NCI-H1417 (cell line): Measurements from ENCODE around the gene HSP90AB1.

ENCODE experiments used
- DNase-seq, 3 experiments: peaks; one replicate each; lab custom pipeline; 2025; lab: John Stamatoyannopoulos, UW

Gene HSP90AB1

DNA sequence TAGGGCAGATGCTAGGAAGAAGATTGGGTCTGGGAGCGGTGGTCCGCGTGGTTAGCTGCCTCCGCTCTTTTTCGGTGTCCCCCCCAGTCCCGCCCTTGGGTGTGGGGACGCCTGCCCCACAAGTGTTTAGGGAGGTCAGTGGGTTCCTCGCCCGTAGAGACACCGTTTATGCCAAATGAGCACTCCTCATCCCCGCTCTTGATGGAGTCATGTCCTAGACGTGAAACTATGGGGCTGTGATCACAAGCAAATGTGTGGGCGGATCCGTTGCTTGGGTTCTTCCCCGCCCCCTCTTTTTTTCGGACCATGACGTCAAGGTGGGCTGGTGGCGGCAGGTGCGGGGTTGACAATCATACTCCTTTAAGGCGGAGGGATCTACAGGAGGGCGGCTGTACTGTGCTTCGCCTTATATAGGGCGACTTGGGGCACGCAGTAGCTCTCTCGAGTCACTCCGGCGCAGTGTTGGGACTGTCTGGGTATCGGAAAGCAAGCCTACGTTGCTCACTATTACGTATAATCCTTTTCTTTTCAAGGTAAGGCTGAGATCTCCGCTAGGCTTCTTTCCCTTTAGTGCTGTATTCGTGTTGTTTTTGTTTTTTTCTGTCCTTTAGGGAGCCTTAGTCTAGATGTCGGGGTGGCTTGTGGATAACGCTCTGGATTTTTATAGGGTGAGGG, at the start of gene HSP90AB1:
Gene HSP90AB1 (plus strand): TSS at position 439 of the 675 bp plus-strand sequence. CDS start 1,529 bp downstream, outside the sequence.
- peak; percentile 92 to 97 (median 97) for DNase-seq

DNA sequence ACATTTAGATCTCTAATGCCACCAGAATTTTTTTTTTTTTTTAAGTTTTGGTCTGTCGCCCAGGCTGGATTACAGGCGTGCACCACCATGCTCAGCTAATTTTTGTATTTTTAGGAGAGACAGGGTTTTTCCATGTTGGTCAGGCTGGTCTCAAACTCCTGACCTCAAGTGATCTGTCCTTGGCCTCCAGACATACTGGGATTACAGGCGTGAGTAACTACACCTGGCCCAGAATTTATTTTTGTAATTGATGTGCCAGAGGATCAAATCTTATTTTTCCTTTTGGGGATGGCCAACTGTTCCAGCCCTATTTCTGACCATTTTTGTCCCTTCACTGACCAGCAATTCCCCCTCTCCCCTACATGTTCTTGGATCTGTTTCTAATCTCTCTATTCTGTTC, 48.2 kb upstream of the HSP90AB1 start:
- DNase-seq = no peak

DNA sequence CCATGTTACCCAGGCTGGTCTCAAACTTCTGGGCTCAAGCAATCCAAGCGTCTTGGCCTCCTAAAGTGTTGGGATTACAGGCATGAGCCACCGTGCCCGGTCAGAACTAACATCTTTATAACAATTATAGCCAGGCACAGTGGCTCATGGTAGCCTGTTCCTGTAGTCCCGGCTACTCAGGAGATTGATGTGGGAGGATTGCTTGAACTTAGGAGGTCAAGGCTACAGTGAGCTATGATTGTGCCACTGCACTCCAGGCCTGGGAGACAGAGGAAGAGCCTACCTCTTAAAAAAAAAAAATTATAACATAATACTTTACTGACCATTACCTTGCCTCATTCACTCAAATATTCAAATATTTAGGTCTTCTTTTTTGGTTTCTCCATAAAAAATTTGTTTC, 47.0 kb upstream of the HSP90AB1 start:
- no peak for DNase-seq

DNA sequence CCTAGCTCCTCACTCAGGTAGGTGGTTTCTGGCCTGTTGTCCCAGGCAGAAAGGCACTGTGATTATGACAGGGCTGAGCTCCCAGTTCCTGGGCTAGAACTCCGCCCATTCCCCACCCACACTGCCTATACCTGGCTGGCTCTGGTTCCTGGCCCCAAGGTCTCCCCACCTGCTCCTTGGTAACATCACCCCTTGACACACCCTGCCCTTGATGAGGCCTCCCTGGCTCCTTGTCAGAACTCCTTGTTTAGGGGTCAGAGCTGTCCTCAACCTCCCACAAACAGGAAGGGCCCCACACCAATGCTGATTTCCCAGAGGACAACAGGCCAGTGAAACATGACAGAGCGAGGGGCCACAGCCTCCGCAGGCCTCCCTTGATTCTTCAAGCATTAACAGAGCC, 45.7 kb upstream of the HSP90AB1 start:
- no peak for DNase-seq

- peak in 1 of 3 experiments; percentile 6 for DNase-seq
Measured at GRCh38 chr6:44201638-44202303, 45.1 kb upstream of the HSP90AB1 start.

DNA sequence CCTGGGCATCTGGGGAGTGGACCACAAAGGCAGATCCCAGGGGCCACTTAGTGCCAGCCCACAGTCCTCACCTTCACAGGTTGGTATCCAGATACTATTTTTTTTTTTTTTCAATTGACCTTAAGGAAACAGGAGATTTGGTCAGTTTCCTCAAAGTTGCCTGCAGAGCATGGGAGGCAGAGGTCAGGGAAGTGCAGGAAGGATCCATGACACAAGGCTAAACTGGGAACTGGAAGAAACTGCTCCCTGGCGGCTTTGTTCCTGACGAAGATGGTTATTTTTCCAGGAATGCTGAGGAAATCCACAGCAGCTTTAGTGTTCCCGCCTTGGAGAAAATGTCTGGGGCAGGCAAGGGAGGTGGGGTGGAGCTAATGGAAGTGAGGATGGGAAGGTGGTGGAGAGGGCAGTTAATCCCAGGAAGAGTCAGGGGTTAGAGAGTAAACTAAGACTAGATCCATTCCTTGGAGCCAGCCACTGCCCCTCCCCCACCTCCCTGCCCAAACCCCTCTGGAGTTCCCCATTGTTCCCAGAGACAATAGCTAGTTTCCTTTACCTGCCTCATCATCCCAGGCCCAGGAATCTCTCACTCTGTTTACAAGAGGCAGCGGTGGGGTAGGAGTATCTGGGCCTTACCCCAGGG, 44.4 kb upstream of the HSP90AB1 start:
- no peak for DNase-seq

DNA sequence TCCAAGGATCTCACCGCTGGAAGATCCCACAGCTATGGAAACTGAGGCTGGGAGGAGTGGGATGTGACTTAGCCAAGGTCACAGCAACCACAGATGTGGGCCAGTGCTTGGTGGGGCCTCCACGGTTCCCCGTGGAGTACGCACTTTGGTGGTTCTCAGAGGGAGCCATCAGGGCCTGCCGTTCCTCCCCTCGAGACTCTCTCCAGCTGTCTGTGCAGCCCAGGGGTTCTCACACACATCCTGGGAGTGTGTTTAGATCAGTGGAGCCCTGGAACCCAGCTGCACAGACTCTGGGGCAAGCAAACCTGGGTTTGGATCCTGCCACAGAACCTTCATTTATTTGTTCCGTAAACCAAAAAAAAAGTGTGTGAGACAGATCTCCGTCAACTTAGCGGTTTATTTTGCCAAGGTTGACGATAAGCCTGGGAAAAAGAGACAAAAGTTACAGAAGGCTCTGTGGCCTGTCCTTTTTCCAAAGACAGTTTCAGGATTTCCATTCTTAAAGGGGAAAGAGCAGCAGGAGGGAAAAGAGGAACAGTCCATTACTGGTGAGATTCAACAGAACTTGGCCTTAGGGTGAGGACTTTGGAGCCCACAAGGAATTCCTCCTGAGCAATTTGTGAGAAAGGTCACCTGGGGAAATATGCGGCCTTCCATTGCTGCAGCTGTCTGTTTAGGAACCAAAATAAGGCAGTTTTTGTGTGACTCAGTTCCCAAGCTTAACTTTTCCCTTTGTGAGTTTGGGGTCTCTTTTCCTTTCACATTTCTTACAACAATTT, 43.7 kb upstream of the HSP90AB1 start:
- DNase-seq = no peak

DNA sequence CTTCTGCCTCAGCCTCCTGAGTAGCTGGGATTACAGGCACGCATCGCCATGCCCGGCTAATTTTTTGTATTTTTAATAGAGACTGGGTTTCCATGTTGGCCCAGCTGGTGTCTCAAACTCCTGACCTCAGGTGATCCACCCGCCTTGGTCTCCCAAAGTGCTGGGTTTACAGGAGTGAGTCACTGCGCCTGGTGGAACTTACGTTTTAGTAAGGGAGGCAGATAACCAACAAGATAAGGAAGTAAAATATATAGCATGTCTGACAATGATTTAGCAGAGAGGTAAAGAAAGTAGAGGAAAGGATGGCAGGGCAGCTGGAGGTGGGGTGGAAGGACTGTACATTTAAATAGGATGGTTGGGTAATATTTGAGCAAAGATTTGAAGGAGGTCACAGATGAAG, 42.9 kb upstream of the HSP90AB1 start:
- DNase-seq = no peak

GRCh38 chr6:44207966-44208365, 38.9 kb upstream of the HSP90AB1 start:
- DNase-seq = no peak

DNA sequence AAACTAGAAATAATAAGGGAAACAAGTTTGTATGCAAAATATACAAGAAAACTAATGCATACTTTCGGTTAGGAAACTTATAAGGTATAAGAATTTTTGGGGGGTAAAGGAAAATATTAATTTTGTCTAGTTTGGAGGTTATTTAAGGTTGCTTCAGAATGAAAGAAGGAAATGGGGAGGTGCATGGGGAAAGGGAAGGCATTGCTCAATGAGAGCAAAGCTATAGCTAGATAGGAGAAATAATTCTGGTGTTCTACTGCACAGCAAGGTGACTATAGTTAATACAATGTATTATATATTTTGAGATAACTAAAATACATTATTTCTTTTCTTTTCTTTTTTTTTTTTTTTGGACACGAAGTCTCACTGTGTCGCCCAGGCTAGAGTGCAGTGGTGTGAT, 35.6 kb upstream of the HSP90AB1 start:
- no peak for DNase-seq

DNA sequence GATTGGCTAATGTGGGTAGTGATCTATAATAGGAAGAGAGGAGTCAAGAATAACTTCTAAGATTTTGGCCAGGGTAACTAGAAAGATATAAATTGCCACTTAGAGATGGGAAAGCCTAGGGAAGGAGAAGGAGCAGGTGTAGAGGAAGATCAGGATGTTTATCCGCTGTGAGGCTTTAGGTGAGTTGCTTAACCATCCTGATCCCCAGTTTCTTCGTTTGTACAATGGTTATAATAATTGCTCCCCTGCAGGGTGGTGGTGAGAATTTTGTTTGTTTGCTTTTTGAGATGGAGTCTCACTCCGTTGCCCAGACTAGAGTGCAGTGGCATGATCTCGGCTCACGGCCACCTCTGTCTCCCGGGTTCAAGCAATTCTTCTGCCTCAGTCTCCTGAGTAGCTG, 32.6 kb upstream of the HSP90AB1 start:
- DNase-seq = no peak

GRCh38 chr6:44216677-44217331, 30.1 kb upstream of the HSP90AB1 start, which contains the start of gene MYMX:
TSS of gene MYMX (plus strand) at chr6:44216926. CDS start at chr6:44217472, 546 bp downstream.
- DNase-seq = peak in 1 of 3 experiments; percentile 23

DNA sequence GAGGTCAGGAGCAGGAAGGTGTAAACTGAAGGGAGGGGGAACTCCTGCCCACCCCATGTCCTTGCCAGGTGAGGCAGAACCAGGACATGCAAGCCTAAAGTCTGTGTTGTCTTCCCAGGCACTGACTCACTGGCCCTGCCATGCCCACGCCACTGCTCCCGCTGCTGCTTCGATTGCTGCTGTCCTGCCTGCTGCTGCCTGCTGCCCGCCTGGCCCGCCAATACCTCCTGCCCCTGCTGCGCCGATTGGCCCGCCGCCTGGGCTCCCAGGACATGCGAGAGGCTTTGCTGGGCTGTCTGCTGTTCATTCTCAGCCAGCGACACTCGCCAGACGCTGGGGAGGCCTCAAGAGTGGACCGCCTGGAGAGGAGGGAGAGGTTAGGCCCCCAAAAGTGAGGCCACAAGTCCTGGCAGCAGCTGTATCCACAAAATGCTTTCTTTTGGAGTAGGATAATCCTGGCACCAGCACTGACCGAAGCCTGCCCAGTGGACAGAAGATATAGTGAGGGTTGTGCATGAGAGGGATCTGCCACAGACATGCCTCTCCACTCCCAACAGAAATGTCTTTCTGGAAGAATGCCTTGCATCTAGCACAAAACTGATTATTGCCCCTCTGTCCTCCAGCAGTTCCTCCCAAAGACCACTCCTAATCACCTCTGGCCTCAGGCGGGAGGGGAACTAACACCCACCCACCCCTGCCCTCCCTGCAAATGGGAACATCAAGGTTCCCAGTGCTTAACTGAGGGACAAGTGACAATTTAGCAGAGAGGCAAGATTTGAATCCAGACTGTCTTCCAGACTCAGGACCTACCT, 29.4 kb upstream of the HSP90AB1 start:
- DNase-seq = no peak

GRCh38 chr6:44219053-44219814, 27.7 kb upstream of the HSP90AB1 start:
- DNase-seq = peak; percentile 31 to 80 (median 77)

- no peak for DNase-seq
Measured at GRCh38 chr6:44219815-44220784, 26.8 kb upstream of the HSP90AB1 start.

DNA sequence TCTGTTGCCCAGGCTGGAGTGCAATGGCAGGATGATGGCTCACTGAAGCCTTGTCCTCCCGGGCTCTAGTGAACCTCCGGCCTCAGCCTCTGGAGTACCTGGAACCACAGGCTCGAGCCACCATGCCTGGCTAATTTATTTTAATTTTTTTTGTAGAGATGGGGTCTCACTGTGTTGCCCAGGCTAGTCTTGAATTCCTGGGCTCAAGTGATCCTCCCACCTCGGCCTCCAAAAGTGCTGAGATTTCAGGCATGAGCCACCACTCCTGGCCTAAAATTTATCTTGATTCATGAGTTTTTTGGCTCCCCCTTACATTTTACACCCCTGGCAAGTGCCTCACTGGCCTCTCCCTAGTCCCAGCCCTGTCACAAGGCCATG, 26.0 kb upstream of the HSP90AB1 start:
- DNase-seq = no peak

DNA sequence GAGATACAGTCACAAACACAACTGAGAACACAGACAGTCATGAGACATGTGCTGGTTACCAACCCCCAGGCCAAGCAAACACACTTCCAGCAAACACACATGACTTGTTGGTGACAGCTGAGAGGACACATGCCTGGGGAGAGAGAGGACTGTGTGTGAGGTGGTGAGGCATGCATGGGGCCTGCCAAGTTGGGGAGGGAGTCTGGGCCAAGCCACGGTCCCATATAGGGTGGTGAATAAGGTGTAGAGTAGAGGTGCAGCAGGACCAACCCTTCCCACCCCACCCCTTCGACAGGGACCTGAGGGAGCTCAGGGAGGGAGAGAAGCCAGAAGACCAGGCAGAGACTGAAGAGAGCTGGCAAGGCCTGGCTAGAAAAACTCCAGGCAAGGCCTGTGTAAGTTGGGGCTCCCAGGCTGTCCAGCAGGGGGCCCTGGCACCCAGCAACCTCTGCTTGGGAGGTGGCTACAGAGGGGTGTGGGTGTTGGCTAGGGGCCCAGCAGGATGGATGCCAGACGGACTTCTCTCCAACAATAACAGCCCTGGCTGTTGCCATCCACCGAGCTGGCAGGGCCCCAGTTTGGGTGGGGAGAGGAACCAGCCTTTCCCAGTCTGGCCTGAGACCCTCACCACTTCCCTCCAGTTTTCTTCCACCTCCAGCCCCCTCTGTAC, 25.5 kb upstream of the HSP90AB1 start:
- peak in 1 of 3 experiments; percentile 35 for DNase-seq

- DNase-seq = no peak
Measured at GRCh38 chr6:44221961-44222335, 25.0 kb upstream of the HSP90AB1 start.
